Measurements from ENCODE around the gene ZNF311.
"Not testable (repeated sequence)": the region's sequence is repeated elsewhere in the genome, so short reads cannot be mapped to it uniquely, and the experiment has no call there.

The ZNF311 gene

GRCh38 chr6:28953039-28953584 is 52.0 kb downstream of the ZNF311 start:
- DNase-seq (ENCODE audit: insufficient read length, low spot score) (no peak), FAIRE-seq (peak; percentile 23)
- TF ChIP-seq POLR2A (IDR thresholded peaks at IDR 0.05; ENCODE audit: low read depth, low read length): no peak

DNA sequence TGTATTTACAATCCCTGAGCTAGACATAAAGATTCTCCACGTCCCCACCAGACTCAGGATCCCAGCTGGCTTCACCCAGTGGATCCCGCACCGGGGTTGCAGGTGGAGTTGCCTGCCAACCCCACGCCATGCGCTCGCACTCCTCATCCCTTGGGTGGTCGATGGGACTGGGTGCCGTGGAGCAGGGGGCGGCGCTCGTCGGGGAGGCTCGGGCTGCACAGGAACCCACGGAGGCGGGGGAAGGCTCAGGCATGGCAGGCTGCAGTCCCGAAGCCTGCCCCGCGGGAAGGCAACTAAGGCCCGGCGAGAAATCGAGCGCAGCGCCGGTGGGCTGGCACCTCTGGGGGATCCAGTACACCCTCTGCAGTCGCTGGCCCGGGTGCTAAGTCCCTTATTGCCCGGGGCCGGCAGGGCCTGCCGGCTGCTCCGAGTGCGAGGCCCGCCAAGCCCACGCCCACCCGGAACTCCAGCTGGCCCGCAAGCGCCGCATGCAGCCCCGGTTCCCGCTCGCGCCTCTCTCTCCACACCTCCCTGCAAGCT is 55.4 kb downstream of the ZNF311 start:
- FAIRE-seq; DNase-seq (ENCODE audit: insufficient read length, low spot score): not testable (repeated sequence)

DNA sequence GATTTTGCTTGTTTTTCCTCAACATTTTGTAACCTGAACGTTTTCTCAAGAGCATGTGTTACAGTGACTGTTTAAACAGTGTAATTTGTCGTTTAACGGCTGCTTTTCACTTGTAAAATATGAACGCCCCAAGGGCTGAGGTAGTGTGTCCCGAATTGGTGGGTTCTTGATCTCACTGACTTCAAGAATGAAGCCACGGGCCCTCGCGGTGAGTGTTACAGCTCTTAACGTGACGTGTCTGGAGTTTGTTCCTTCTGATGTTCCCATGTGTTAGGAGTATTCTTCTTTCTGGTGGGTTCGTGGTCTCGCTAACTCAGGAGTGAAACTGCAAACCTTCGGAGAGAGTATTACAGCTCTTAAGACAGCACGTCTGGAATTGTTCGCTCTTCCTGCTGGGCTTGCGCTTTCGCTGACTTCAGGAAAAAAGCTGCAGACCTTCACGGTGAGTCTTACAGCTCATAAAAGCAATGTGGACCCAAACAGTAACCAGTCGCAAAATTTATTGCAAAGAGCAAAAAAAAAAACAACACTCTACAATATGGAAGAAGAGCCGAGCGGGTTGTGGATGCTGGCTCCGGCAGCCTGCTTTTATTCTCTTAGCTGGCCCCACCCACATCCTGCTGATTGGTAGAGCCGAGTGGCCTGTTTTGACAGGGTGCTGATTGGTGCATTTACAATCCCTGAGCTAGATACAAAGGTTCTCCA is 56.2 kb downstream of the ZNF311 start:
- no peak for DNase-seq (ENCODE audit: insufficient read length, low spot score)
- FAIRE-seq: no peak
- TF ChIP-seq POLR2A (IDR thresholded peaks at IDR 0.05; ENCODE audit: low read depth, low read length): no peak

- DNase-seq (ENCODE audit: insufficient read length, low spot score): no peak
- TF ChIP-seq POLR2A (IDR thresholded peaks at IDR 0.05; ENCODE audit: low read depth, low read length): no peak
- peak; percentile 90 for FAIRE-seq
These were observed 57.3 kb downstream of the ZNF311 start for GRCh38 chr6:28947831-28948270.

DNA sequence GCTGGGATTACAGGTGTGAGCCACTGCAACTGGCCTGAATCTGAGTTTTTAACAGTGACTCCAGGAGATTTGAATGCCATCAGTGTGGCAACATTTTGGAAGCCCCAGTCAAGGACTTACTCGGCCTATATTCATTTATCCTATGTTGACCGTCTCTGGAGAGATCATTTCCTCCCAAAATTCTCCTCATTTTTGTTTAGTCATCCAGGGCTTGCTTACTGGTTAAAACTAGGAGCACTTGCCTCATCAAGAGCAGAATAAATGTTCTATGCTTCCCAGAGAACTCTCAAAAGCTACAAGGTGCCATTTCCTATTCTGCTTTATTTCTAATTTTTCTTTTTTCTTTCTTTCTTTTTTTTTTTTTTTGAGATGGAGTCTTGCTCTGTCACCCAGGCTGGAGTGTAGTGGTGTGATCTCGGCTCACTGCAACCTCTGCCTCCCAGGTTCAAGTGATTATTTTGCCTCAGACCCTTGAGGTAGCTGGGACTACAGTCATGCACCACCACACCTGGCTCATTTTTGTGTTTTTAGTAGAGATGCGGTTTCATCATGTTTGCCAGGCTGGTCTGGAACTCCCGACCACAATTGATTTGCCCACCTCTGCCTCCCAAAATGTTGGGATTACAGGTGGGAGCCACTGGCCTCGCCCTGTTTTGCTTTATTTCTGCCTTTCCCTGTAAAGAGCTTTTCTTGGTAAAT is 57.9 kb downstream of the ZNF311 start:
- no peak for TF ChIP-seq POLR2A (IDR thresholded peaks at IDR 0.05; ENCODE audit: low read depth, low read length)
- DNase-seq (ENCODE audit: insufficient read length, low spot score) (no peak), FAIRE-seq (no peak)

DNA sequence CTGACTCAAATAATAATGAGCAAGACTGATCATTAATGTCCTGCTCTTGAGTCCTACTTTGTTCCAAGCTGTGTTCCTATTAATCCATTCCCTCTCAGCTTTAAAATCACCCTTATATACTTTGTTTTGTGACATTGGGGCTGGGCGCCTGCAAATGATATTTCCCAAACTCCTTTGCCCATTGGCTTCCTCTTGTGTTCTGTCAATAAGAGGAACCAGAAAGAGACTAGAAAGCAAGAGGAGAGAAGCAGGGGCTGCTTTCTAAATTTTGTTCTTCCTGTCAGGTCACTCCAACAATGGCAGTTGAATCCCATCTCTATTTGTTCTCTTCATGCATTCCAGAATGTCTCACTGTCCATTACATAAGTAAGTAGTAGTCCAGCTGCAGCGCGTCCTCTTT is 59.8 kb downstream of the ZNF311 start:
- DNase-seq (ENCODE audit: insufficient read length, low spot score): no peak
- no peak for TF ChIP-seq POLR2A (IDR thresholded peaks at IDR 0.05; ENCODE audit: low read depth, low read length)
- no peak for FAIRE-seq
